Progenitor cell of endocrine pancreas (in vitro differentiated cells): ENCODE data around the gene KRTAP20-2. TPM values are rescaled to one million over a fixed set of nuclear protein-coding genes. Genes with fewer than 3 reads are reported as not detected.

ENCODE experiments used
- DNase-seq: peaks from one replicate; pipeline ENCODE4 v3.0.0; 2021; ENCODE audit warnings: low spot score; ENCODE audit not compliant: unreplicated experiment
- H3K27ac Mint-ChIP-seq: 2 replicates; pipeline ENCODE4 v1.8.0; 2021; ENCODE audit warnings: mild to moderate bottlenecking, moderate library complexity, mixed read lengths
- H3K27me3 Mint-ChIP-seq: 2 replicates; pipeline ENCODE4 v1.8.0; 2021; ENCODE audit warnings: mixed read lengths
- H3K36me3 Mint-ChIP-seq: 2 replicates; pipeline ENCODE4 v1.8.0; 2022; ENCODE audit warnings: mixed read lengths; ENCODE audit not compliant: insufficient read depth
- H3K4me1 Mint-ChIP-seq: 2 replicates; pipeline ENCODE4 v1.8.0; 2021; ENCODE audit warnings: low read depth, mixed read lengths
- H3K4me3 Mint-ChIP-seq: 2 replicates; pipeline ENCODE4 v1.8.0; 2021; ENCODE audit warnings: low read depth, mild to moderate bottlenecking, moderate library complexity, mixed read lengths
- H3K9me3 Mint-ChIP-seq: 2 replicates; pipeline ENCODE4 v1.8.0; 2021; ENCODE audit warnings: low read depth, mixed read lengths
- total RNA-seq: library from RNA; stranded (reverse); gene quantifications from 2 replicates; pipeline ENCODE4 v1.2.1, GENCODE V29; 2021
- TF ChIP-seq, protein P1 (sequence below): fragments of 200-600 bp; sonication (generic); IDR thresholded peaks from one replicate; pipeline ENCODE4 v1.5.0; 2021; ENCODE audit warnings: antibody characterized with exemption, mild to moderate bottlenecking; ENCODE audit not compliant: unreplicated experiment

KRTAP20-2 gene
- total RNA-seq, 1 donor from 2014 or later = not detected

DNA sequence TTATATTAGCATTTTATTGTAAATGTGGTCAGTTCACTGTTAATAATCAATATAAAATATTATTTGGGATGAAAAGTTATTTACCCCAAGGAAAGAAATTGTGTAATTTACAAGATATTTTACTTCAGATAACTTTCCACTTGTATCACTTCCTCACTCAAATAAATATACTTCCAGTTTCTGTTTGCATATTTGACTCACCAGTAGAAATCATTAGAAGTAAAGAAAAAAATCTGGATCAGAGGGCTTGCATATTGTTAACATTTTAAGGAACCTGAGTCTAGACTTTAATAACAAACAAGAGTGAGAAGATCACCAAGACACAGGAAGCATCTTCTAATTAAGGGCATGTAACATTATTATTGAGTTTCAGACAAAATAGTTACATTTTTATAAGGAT is 14.9 kb upstream of the KRTAP20-2 start:
- TF ChIP-seq, protein P1, sequence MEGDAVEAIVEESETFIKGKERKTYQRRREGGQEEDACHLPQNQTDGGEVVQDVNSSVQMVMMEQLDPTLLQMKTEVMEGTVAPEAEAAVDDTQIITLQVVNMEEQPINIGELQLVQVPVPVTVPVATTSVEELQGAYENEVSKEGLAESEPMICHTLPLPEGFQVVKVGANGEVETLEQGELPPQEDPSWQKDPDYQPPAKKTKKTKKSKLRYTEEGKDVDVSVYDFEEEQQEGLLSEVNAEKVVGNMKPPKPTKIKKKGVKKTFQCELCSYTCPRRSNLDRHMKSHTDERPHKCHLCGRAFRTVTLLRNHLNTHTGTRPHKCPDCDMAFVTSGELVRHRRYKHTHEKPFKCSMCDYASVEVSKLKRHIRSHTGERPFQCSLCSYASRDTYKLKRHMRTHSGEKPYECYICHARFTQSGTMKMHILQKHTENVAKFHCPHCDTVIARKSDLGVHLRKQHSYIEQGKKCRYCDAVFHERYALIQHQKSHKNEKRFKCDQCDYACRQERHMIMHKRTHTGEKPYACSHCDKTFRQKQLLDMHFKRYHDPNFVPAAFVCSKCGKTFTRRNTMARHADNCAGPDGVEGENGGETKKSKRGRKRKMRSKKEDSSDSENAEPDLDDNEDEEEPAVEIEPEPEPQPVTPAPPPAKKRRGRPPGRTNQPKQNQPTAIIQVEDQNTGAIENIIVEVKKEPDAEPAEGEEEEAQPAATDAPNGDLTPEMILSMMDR = no peak
- no peak overlapping the region for H3K4me3 Mint-ChIP-seq
- no peak for DNase-seq
- H3K27ac Mint-ChIP-seq = no peak overlapping the region
- peaks cover 13% of the 10 kb centered on the region for H3K9me3 Mint-ChIP-seq
- no peaks in the 10 kb centered on the region for H3K4me1 Mint-ChIP-seq
- no peaks in the 10 kb centered on the region for H3K27me3 Mint-ChIP-seq
- H3K36me3 Mint-ChIP-seq = no peaks in the 10 kb centered on the region

DNA sequence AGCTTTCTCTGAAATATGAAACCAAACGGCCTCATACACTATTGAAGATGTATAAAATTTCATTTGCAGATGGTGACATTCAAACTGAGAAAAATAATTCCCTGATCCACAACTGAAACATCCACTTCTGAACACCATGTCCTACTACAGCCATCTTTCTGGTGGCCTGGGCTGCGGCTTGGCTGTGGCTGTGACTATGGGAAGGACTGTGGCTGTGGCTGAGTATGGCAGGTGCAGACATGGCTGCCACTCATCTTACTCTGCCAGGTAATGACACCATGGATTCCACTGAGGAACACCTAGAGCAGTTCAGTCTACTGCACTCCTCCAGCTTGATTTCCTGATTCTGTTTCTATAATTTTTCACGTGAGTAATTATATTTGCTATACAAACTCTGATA is 14.5 kb upstream of the KRTAP20-2 start, which contains the start of gene KRTAP20-4:
TSS of gene KRTAP20-4 (plus strand) at position 106 of the 400 bp plus-strand sequence.
- TF ChIP-seq, protein P1 = no peak
- no peak for DNase-seq
- Mint-ChIP-seq H3K27ac (no peak within 1 kb of the TSS), H3K4me1 (no peaks in the 10 kb centered on the region), H3K36me3 (no peaks in the 10 kb centered on the region), H3K9me3 (peaks cover 12% of the 10 kb centered on the region), H3K27me3 (no peaks in the 10 kb centered on the region), H3K4me3 (no peak within 1 kb of the TSS)

DNA sequence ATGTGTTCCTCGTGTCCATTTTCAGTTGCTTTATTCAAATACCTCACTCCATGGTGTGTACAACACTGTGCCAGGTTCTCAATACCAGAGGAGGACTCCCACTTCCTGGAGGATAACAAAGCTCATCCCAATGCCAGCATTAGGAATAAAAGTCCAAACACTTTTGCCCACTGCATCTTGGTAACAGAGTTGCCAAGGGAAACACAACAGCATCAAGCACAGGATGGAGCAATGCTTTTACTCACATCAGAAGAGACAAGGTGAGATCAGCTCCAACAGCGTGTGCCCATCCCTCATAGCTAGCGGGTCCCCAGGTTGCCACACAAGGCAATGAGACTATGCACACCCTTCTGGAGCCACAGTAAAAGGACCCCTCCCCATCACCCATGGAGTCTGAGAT is 11.6 kb upstream of the KRTAP20-2 start:
- Mint-ChIP-seq H3K9me3 (peaks cover 19% of the 10 kb centered on the region), H3K4me1 (no peaks in the 10 kb centered on the region), H3K4me3 (no peak overlapping the region), H3K27ac (no peak overlapping the region), H3K27me3 (no peaks in the 10 kb centered on the region), H3K36me3 (no peaks in the 10 kb centered on the region)
- TF ChIP-seq, protein P1 = no peak
- DNase-seq = no peak

DNA sequence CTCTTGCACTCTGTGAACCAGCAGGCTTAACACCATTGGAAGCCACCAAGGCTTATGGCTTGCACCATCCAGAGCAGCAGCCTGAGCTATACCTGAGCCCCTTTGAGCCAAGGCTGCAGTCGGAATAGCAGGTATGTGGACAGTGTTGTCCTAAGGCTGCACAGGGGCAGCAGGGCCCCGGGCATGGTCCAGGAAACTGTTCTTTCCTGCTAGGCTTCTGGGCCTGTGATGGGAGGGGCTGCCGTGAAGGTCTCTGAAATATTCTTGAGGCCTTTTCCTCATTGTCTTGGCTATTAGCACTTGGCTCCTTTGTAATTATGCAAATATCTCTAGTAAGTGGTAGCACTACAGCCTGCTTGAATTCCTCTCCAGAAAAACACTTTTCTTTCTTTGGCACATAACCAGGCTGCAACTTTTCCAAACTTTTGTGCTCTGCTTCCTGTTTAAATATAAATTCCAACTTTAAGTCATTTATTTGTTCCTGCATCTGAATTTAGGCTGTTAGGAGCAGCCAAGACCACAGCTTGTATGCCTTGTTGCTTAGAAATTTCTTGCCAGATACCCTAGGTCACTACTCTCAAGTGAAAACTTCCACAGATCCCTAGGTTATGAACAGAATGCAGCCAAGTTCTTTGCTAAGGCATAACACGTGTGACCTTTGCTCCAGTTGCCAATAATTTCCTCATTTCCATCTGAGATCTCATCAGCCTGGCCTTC is 9.4 kb upstream of the KRTAP20-2 start:
- Mint-ChIP-seq H3K27me3 (no peaks in the 10 kb centered on the region), H3K4me1 (no peaks in the 10 kb centered on the region), H3K36me3 (no peaks in the 10 kb centered on the region), H3K9me3 (peaks cover 20% of the 10 kb centered on the region), H3K4me3 (no peak overlapping the region), H3K27ac (no peak overlapping the region)
- TF ChIP-seq, protein P1 = no peak
- DNase-seq = no peak

DNA sequence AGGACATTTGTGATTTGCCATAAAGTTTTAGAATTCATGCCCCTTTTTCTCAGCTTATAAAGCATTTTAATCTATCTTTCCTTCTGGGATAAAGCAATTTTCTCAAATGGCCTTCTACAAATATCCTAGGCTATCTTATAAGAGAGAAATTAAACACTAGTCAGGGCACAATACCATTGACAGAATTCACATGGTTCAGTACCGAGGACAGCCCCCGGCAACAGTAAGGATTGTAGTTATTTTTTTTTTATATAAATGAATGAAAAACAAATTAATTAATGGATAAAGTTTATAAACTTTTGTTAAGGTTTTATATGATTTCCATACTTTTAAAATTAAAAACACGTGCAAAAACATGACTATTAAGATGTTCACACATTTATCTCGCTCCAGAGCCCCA is 6.9 kb upstream of the KRTAP20-2 start:
- Mint-ChIP-seq H3K27me3 (no peaks in the 10 kb centered on the region), H3K9me3 (peaks cover 28% of the 10 kb centered on the region), H3K27ac (no peak overlapping the region), H3K36me3 (no peaks in the 10 kb centered on the region), H3K4me1 (no peaks in the 10 kb centered on the region), H3K4me3 (no peak overlapping the region)
- DNase-seq = no peak
- TF ChIP-seq, protein P1 = no peak
